Measurements from ENCODE around the gene MIEN1. TPM values are rescaled to one million over a fixed set of nuclear protein-coding genes. Genes with fewer than 3 reads are reported as not detected.

The MIEN1 gene
- total and polyA plus RNA-seq, 2 of the 13 experiments (the other 11 are each of a cell fraction or from before 2014, with no cell fraction given) = 40.6 to 56.6 TPM

- TF ChIP-seq ATM (IDR thresholded peaks at IDR 0.05; ENCODE audit: borderline replicate concordance) (no peak), REPIN1 (CRISPR knock-in tag; IDR thresholded peaks at IDR 0.05; ENCODE audit: borderline replicate concordance, low read depth) (no peak), ZNF629 (CRISPR knock-in tag; conservative IDR thresholded peaks at IDR 0.05) (no peak), AKAP8 (CRISPR knock-in tag; IDR thresholded peaks at IDR 0.05) (0 out of 2 replicates have a peak, but pooled peaks have one; percentile 50), NFE2 (CRISPR knock-in tag; IDR thresholded peaks at IDR 0.05) (no peak), FOXC1 (CRISPR knock-in tag; IDR thresholded peaks at IDR 0.05; ENCODE audit: borderline replicate concordance) (no peak), TGIF2 (CRISPR knock-in tag; IDR thresholded peaks at IDR 0.05) (no peak; the same call in 1 of the 2 replicates), NR2C2 (CRISPR knock-in tag; IDR thresholded peaks at IDR 0.05; ENCODE audit: borderline replicate concordance) (no peak), JUN (CRISPR knock-in tag; IDR thresholded peaks at IDR 0.05) (no peak; the same call in 1 of the 2 replicates), ESRRA (CRISPR knock-in tag; IDR thresholded peaks at IDR 0.05; ENCODE audit: low read depth) (no peak), ZNF446 (CRISPR knock-in tag; IDR thresholded peaks at IDR 0.05) (peak; percentile 63; the same call in 1 of the 2 replicates), MTA3 (CRISPR knock-in tag; IDR thresholded peaks at IDR 0.05) (no peak), ZNF660 (CRISPR knock-in tag; IDR thresholded peaks at IDR 0.05; ENCODE audit: borderline replicate concordance, low read depth) (no peak; the same call in 1 of the 2 replicates), KLF16 (CRISPR knock-in tag; IDR thresholded peaks at IDR 0.05) (peak in 1 of 2 experiments; percentile 20; a peak in 1 of 4 replicates), ZNF710 (CRISPR knock-in tag; IDR thresholded peaks at IDR 0.05; ENCODE audit: borderline replicate concordance) (no peak), JDP2 (CRISPR knock-in tag; IDR thresholded peaks at IDR 0.05; ENCODE audit: borderline replicate concordance) (no peak; the same call in 1 of the 2 replicates), PCBP1 (IDR thresholded peaks at IDR 0.05; ENCODE audit: borderline replicate concordance, low read depth, low read length) (peak; percentile 62; the same call in 1 of the 2 replicates), THAP11 (CRISPR knock-in tag; IDR thresholded peaks at IDR 0.05) (peak; percentile 63), NFKB2 (CRISPR knock-in tag; IDR thresholded peaks at IDR 0.05; ENCODE audit: borderline replicate concordance) (no peak; the same call in 1 of the 2 replicates), ZNF674 (CRISPR knock-in tag; IDR thresholded peaks at IDR 0.05; ENCODE audit: low read depth) (no peak)
- TF ChIP-seq, protein P1, sequence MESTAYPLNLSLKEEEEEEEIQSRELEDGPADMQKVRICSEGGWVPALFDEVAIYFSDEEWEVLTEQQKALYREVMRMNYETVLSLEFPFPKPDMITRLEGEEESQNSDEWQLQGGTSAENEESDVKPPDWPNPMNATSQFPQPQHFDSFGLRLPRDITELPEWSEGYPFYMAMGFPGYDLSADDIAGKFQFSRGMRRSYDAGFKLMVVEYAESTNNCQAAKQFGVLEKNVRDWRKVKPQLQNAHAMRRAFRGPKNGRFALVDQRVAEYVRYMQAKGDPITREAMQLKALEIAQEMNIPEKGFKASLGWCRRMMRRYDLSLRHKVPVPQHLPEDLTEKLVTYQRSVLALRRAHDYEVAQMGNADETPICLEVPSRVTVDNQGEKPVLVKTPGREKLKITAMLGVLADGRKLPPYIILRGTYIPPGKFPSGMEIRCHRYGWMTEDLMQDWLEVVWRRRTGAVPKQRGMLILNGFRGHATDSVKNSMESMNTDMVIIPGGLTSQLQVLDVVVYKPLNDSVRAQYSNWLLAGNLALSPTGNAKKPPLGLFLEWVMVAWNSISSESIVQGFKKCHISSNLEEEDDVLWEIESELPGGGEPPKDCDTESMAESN (CRISPR knock-in tag; conservative IDR thresholded peaks at IDR 0.05) = peak; percentile 83; the same call in 1 of the 2 replicates
- TF ChIP-seq, protein P2, sequence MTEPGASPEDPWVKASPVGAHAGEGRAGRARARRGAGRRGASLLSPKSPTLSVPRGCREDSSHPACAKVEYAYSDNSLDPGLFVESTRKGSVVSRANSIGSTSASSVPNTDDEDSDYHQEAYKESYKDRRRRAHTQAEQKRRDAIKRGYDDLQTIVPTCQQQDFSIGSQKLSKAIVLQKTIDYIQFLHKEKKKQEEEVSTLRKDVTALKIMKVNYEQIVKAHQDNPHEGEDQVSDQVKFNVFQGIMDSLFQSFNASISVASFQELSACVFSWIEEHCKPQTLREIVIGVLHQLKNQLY (CRISPR knock-in tag; IDR thresholded peaks at IDR 0.05) = 0 out of 2 replicates have a peak, but pooled peaks have one; percentile 59
Observed at GRCh38 chr17:39740357-39741111, 10.2 kb upstream of the MIEN1 start (continued).

Measured in HepG2 (cell line).